Hepatocyte (in vitro differentiated cells): ENCODE data around the gene APOO.

Experiments
- EZH2 ChIP-seq: fragments of 200-600 bp; sonication (generic); IDR thresholded peaks from 2 replicates; pipeline ENCODE4 v1.6.1; 2016; ENCODE audit warnings: antibody characterized with exemption, mild to moderate bottlenecking, borderline replicate concordance
- EZH2phosphoT487 ChIP-seq: fragments of 200-600 bp; sonication (generic); IDR thresholded peaks from one replicate; pipeline ENCODE4 v1.6.1; 2018; ENCODE audit warnings: antibody characterized with exemption, mild to moderate bottlenecking, low read depth, moderate library complexity; ENCODE audit not compliant: unreplicated experiment, severe bottlenecking
- TF ChIP-seq, protein P1 (sequence below): fragments of 200-600 bp; sonication (generic); IDR thresholded peaks from 2 replicates; pipeline ENCODE4 v1.5.1; 2016; ENCODE audit warnings: antibody characterized with exemption, mild to moderate bottlenecking; ENCODE audit not compliant: poor library complexity

DNA sequence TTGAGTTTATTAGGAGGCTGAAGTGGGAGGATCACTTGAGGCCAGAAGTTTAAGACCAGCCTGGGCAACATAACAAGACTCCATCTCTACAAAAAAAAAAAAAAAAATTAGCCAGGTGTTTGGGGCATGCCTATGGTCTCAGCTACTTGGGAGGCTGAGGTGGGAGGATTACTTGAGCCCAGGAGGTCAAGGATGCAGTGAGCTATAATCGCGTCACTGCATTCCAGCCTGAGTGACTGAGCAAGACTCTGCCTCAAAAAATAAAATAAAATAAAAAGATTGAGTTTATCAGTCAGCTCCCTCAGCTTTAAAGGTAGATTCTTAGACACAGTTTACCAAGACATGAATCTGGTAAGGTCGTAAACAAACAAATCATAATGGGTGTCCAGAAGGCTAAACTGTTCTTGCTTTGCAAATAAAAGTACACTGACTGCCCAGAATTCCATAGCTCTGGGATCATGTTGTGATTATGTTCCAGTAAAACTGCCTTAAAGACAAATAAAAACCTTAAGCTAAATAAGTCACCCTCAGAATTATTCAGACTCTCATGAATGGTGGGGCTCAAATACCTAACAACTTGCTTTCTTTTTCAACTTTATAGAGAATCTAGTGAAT, 18.7 kb downstream of the APOO start:
- TF ChIP-seq, protein P1, sequence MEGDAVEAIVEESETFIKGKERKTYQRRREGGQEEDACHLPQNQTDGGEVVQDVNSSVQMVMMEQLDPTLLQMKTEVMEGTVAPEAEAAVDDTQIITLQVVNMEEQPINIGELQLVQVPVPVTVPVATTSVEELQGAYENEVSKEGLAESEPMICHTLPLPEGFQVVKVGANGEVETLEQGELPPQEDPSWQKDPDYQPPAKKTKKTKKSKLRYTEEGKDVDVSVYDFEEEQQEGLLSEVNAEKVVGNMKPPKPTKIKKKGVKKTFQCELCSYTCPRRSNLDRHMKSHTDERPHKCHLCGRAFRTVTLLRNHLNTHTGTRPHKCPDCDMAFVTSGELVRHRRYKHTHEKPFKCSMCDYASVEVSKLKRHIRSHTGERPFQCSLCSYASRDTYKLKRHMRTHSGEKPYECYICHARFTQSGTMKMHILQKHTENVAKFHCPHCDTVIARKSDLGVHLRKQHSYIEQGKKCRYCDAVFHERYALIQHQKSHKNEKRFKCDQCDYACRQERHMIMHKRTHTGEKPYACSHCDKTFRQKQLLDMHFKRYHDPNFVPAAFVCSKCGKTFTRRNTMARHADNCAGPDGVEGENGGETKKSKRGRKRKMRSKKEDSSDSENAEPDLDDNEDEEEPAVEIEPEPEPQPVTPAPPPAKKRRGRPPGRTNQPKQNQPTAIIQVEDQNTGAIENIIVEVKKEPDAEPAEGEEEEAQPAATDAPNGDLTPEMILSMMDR, result no peak
- TF ChIP-seq EZH2 (no peak), EZH2phosphoT487 (no peak)
